H1 (cell line): ENCODE data around the gene NCK1. TPM values are rescaled to one million over a fixed set of nuclear protein-coding genes. Genes with fewer than 3 reads are reported as not detected.

ENCODE experiments used
- CEBPB ChIP-seq: IDR thresholded peaks from 2 replicates; pipeline ENCODE4 v1.6.1; 2012; ENCODE audit warnings: low read depth, low read length
- SP1 ChIP-seq: IDR thresholded peaks from 2 replicates; pipeline ENCODE4 v1.6.1; 2011; ENCODE audit warnings: low read depth, low read length
- polyA plus RNA-seq, 7 experiments: library from polyadenylated mRNA; depleted of rRNA in 3 of 7; stranded (reverse) in 5 of 7; unstranded in 2 of 7; fragments of >200 nt in 5 of 7; fragments of 200-250 nt in 2 of 7; gene quantifications; 1 replicate in 5 of 7; 2 replicates in 1 of 7; 4 replicates in 1 of 7; pipeline versions ENCODE4 v1.2.1 to v1.2.3, GENCODE V29; 2011 to 2013; ENCODE audit warnings: missing spikeins in 2 of 7, mixed read lengths in 2 of 7
- total RNA-seq: library from RNA; stranded (reverse); fragmentation: NEBNext Ultra II Directional; extraction: Animal tissue kit (Norgen Biotek cat#: 25700); gene quantifications from 2 replicates; pipeline ENCODE4 v1.2.1, GENCODE V29; 2021

The NCK1 gene
- total and polyA plus RNA-seq, 2 of the 8 experiments (the other 6 are each of a cell fraction or from before 2014, with no cell fraction given) = 10.0 to 28.5 TPM

DNA sequence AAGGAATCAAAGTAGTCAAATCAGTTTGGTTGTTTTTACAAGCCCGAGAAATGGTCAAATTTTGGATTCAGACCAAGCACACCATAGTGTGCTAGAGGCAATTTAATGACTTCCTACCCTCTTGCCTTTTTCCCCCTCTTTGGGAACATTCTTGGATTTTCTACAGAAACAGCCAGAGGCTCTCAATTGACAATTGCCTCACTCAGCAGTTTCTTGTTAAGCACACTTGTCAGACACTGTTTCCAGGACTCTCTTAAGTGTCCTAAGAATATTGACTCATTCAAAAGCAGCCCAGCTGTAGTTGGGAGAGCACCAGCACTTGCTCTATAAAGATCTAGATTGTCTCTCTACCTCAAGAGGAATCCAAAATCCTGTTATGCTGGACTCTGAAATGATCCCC, 44.6 kb upstream of the NCK1 start (continued):
- no peak for TF ChIP-seq SP1
- no peak for TF ChIP-seq CEBPB
- TF ChIP-seq, all 59 proteins: peak for 0
